Keratinocyte (primary cell): ENCODE data around the gene NOL3.

Experiments used
- EZH2 ChIP-seq: IDR thresholded peaks from one replicate; pipeline ENCODE4 v1.6.1; 2012; ENCODE audit warnings: inconsistent platforms, mild to moderate bottlenecking, low read length, moderate library complexity
- TF ChIP-seq, protein P1 (sequence below), 3 experiments: IDR thresholded peaks in 1 of 3; conservative IDR thresholded peaks in 1 of 3; optimal IDR thresholded peaks in 1 of 3; 2 replicates in 2 of 3; 3 replicates in 1 of 3; pipeline versions ENCODE3 to v1.5.1; 2011; ENCODE audit warnings: low read length in 3 of 3, mild to moderate bottlenecking in 3 of 3, moderate library complexity in 2 of 3, control low read depth in 1 of 3, inconsistent platforms in 1 of 3; ENCODE audit not compliant: insufficient read depth in 2 of 3; ENCODE audit errors: extremely low read depth in 1 of 3

GRCh38 chr16:67199011-67199807, 28.9 kb downstream of the NOL3 start, which contains the start of gene ELMO3:
- TF ChIP-seq, protein P1, sequence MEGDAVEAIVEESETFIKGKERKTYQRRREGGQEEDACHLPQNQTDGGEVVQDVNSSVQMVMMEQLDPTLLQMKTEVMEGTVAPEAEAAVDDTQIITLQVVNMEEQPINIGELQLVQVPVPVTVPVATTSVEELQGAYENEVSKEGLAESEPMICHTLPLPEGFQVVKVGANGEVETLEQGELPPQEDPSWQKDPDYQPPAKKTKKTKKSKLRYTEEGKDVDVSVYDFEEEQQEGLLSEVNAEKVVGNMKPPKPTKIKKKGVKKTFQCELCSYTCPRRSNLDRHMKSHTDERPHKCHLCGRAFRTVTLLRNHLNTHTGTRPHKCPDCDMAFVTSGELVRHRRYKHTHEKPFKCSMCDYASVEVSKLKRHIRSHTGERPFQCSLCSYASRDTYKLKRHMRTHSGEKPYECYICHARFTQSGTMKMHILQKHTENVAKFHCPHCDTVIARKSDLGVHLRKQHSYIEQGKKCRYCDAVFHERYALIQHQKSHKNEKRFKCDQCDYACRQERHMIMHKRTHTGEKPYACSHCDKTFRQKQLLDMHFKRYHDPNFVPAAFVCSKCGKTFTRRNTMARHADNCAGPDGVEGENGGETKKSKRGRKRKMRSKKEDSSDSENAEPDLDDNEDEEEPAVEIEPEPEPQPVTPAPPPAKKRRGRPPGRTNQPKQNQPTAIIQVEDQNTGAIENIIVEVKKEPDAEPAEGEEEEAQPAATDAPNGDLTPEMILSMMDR (optimal IDR thresholded peaks at IDR 0.05 in 1 of 3, IDR thresholded peaks at IDR 0.05 in 1 of 3, conservative IDR thresholded peaks at IDR 0.05 in 1 of 3; ENCODE audit: extremely low read depth in 1 of 3, insufficient read depth in 2 of 3, low read length in 3 of 3) = peak; percentile 62 to 97 (median 83)
- no peak for TF ChIP-seq EZH2
